IPS-15b (cell line): ENCODE results near the gene ZNF688.
"Not testable (repeated sequence)": the region's sequence is repeated elsewhere in the genome, so short reads cannot be mapped to it uniquely, and the experiment has no call there.

Experiments used
- H3K27me3 ChIP-seq: one replicate; pipeline ENCODE4 v1.6.1; 2013; ENCODE audit warnings: low read length; ENCODE audit not compliant: control insufficient read depth, insufficient read depth
- H3K36me3 ChIP-seq: one replicate; pipeline ENCODE4 v1.6.1; 2013; ENCODE audit warnings: low read length; ENCODE audit not compliant: control insufficient read depth, insufficient read depth
- H3K4me1 ChIP-seq: one replicate; pipeline ENCODE4 v1.6.1; 2013; ENCODE audit warnings: mild to moderate bottlenecking, low read length; ENCODE audit not compliant: control insufficient read depth, insufficient read depth
- H3K4me3 ChIP-seq: one replicate; pipeline ENCODE4 v1.5.1; 2013; ENCODE audit warnings: low read depth, low read length
- H3K9ac ChIP-seq: one replicate; pipeline ENCODE4 v1.6.1; 2013; ENCODE audit warnings: low read depth, mild to moderate bottlenecking, low read length
- H3K9me3 ChIP-seq: one replicate; pipeline ENCODE4 v1.6.1; 2013; ENCODE audit warnings: mild to moderate bottlenecking, low read length; ENCODE audit not compliant: control insufficient read depth, insufficient read depth

Gene ZNF688

GRCh38 chr16:30526823-30527634 is 44.5 kb downstream of the ZNF688 start:
- Histone ChIP-seq H3K9me3 (no peaks in the 10 kb centered on the region), H3K9ac (peak overlapping the region; percentile 83), H3K4me1 (peaks cover 8% of the 10 kb centered on the region), H3K4me3 (peak overlapping the region; percentile 82), H3K27me3 (no peaks in the 10 kb centered on the region), H3K36me3 (peaks cover 3% of the 10 kb centered on the region)

DNA sequence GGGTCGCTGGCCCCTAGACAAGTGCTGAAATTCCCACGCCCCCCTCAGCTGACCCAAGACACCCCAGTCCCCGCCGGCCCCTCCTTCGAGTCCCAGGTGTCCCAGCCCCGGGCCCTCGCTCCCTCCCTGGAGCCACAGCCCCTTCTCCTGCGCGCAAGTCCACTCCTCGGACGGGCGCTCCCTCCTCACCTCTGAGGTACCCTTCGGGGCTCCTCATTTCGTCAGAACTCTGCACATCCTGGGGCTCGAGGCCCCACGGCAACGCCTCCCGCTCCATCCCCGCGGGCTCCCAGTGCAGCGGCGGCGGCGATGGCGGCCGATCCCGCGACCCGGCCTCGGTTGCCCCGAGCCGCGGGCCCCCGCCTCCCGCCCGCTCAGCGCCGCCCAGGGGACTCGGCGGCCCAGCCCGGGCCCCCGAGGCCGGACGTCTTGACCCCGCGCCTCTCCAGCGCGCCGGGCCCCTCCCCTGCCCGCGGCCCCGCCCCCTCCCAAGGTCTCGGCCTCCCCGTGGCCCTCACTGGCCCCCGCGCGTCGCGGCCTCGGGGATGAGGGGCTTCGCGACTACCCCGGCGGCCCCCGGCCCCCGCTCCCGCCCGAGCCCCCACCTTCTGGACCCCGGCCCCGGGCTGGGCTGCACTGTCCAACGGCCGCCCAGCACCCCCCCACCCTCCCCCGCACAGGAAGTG is 45.2 kb downstream of the ZNF688 start, which contains the start of gene ZNF768:
Gene ZNF768, minus strand, starts transcription at position 430 of the 686 bp plus-strand sequence. Its CDS starts 153 bp downstream, at position 277.
- Histone ChIP-seq H3K4me3 (peak within 1 kb of the TSS; percentile 82), H3K27me3 (no peaks in the 10 kb centered on the region), H3K9ac (peak within 1 kb of the TSS; percentile 83), H3K4me1 (peaks cover 8% of the 10 kb centered on the region), H3K36me3 (peaks cover 3% of the 10 kb centered on the region), H3K9me3 (no peaks in the 10 kb centered on the region)

DNA sequence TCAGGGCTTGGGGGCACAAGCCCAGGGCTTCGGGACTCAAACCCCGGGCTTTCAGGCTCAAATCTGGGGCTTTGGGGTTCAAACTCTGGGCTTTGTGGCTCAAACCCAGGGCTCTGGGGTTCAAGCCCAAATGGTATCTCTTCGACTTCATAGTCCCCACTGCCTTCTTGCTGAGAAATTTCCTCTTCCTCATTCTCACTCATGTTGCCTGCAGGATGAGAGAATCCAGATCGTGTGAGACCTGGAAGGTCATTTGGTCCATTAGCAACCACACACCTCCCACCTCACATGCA is 45.7 kb downstream of the ZNF688 start:
- peak overlapping the region; percentile 62 for H3K4me3 ChIP-seq
- no peaks in the 10 kb centered on the region for H3K9me3 ChIP-seq
- peaks cover 8% of the 10 kb centered on the region for H3K4me1 ChIP-seq
- peaks cover 2% of the 10 kb centered on the region for H3K36me3 ChIP-seq
- no peak overlapping the region for H3K9ac ChIP-seq
- H3K27me3 ChIP-seq: no peaks in the 10 kb centered on the region

DNA sequence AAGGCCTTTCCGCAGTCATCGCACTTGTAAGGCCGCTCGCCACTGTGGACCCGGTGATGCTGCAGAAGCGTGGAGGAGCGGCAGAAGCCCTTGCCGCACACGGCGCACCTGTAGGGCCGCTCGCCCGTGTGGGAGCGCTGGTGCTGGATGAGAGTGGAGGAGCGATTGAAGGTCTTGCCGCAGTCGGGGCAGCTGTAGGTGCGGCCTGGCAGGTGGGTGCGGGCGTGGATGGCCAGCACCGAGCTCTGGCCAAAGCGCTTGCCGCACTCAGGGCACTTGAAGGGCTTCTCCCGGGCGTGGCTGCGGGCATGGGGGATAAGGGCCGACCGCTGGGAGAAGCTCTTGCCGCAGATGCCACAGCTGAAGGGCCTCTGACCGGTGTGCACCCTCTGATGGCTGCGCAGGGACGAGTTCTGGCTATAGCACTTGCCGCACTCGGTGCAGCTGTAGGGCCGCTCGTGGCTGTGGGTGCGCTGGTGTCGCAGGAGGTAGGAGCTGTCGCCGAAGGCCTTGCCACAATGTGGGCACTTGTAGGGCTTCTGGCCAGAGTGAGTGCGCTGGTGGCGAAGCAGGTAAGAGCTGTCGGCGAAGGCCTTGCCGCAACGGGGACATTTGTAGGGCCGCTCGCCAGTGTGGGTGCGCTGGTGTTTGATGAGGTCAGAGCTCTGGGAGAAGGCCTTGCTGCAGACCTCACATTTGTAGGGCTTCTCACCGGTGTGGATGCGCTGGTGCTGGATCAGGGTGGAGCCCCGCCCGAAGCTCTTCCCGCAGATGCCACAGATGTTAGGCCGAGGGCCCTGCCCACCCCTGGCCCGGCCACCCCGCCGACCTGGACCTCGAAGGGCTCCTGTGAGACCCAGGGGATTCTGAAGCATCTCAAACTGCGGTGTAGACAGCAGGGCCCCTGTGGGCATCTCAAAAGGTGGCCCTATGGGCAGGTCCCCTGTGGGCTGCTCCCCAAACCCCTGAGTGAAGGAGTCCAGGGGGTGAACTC is 46.6 kb downstream of the ZNF688 start:
- H3K27me3 ChIP-seq: no peaks in the 10 kb centered on the region
- no peaks in the 10 kb centered on the region for H3K36me3 ChIP-seq
- no peak overlapping the region for H3K4me3 ChIP-seq
- no peak overlapping the region for H3K9ac ChIP-seq
- H3K4me1 ChIP-seq: peaks cover 8% of the 10 kb centered on the region
- H3K9me3 ChIP-seq: no peaks in the 10 kb centered on the region

DNA sequence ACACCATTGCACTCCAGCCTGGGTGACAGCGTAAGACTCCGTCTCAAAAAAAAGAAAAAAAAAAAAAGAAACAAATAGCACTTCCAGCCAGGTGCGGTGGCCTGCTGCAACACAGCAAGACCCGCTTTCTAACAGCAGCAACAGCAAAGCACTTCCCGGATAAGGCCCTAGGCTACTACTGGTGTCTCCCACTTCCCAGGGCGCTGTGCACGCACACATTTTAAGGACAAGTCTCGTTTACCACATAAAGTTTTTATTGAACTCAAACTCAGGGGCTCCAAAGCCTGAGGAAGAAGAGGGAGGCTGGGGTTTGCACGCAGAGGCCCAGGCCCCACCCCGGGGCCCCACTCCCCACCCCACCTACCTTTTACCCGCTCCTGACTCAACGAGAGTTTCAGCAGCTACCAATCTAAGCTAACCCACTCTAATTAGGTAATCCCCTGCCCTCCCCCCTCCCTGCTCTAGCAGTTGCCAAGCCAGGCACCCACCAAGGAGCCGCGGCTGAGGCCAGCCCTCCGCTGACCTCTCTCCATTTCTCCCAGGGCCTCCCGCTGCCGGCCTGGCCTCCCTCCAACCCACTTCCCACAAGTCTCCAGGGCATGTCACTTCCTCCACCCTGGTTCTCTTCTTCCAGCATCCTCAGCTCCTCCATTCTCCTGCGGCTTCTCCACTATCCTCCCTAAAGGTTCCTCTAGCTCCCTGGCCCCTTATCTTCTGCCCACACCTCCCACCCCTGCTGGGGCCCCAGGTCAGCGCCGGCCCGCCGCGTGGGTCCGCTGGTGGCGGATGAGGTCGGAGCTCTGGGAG is 47.5 kb downstream of the ZNF688 start:
- Histone ChIP-seq H3K9ac (no peak overlapping the region), H3K4me3 (no peak overlapping the region), H3K4me1 (peaks cover 8% of the 10 kb centered on the region), H3K27me3 (no peaks in the 10 kb centered on the region), H3K9me3 (no peaks in the 10 kb centered on the region), H3K36me3 (no peaks in the 10 kb centered on the region)

DNA sequence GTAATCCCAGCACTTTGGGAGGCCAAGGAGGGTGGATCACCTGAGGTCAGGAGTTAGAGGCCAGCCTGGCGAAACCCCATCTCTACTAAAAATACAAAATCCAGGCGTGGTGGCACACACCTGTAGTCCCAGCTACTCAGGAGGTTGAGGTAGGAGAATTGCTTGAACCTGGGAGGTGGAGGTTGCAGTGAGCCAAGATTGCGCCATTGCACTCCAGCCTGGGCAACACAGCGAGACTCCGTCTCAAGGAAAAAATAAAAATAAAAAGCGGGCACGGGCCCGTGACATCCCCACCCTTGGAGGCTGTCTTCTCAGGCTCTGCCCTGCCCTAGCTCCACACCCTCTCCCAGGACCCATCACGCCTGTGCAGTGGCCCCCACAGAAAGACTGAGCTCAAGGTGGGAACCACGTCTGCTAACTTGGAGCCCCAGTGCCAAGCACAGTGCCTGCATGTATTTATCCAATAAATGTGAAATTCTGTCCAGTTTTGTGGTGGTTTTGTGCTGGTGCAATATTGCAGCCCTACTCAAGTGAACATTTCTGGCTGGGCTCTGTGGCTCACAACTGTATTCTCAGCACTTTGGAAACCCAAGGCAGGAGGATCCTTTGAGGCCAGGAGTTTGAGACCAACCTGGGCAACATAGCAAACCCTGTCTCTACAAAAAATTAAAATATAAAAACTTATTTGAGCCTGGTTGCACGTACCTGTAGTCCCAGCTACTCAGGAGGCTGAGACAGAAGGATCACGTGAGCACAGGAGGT is 48.6 kb downstream of the ZNF688 start:
- H3K36me3 ChIP-seq, H3K27me3 ChIP-seq, H3K4me3 ChIP-seq, H3K9me3 ChIP-seq, H3K9ac ChIP-seq, H3K4me1 ChIP-seq: not testable (repeated sequence)

DNA sequence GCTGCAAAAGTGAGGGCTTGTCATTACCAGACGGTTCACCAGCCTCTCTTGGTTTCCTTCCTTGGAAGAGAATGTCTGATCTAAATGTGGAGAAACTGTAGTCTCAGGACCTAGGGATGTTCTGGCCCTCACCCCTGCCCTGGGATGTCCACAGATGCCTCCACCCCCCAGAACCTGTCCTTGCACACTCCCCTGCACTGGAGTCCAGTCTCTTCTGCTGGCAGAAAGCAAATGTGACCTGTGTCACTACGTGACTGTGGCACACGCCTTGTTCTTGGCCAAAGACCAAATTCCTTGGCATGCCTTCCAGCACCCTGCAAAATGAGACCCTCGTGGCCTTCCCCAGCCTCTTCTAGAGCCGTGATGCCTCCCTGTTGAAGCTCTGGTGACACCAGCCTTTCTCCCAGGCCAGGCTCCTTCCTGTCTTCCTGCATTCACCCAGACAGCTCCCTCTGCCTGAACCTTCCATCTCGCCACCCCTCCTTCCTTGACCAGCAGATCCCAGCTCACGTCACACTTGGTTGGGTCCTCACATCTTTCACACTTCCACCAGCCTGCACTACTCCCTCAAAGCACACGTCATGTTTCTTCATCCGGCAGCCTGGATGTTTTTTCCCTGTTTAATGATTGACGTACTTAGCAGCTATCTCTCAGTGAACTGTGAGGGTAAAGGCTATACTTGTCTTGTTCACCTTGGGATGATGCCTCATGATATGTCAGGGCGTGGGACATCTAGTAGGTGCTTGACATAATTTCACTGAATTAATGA is 49.5 kb downstream of the ZNF688 start:
- Histone ChIP-seq H3K36me3 (no peaks in the 10 kb centered on the region), H3K27me3 (no peaks in the 10 kb centered on the region), H3K4me3 (no peak overlapping the region), H3K9ac (no peak overlapping the region), H3K9me3 (no peaks in the 10 kb centered on the region), H3K4me1 (peaks cover 2% of the 10 kb centered on the region)

GRCh38 chr16:30521476-30521872 is 50.0 kb downstream of the ZNF688 start:
- no peaks in the 10 kb centered on the region for H3K36me3 ChIP-seq
- no peaks in the 10 kb centered on the region for H3K9me3 ChIP-seq
- H3K4me1 ChIP-seq: peaks cover 2% of the 10 kb centered on the region
- H3K27me3 ChIP-seq: no peaks in the 10 kb centered on the region
- no peak overlapping the region for H3K4me3 ChIP-seq
- no peak overlapping the region for H3K9ac ChIP-seq
